Tibial artery (tissue), 4 donors: ENCODE data around the gene SIN3B.

ENCODE experiments used
- DNase-seq, 2 donors: peaks; one replicate each; pipeline ENCODE4 v3.0.0-alpha.2; 2019
- H3K27ac ChIP-seq, 2 donors: fragments of 200-600 bp; sonication (generic) in 1 of 2; 1 replicate in 1 of 2; 2 replicates in 1 of 2; pipeline ENCODE4 v1.5.1; 2018 to 2019; ENCODE audit warnings: mild to moderate bottlenecking in 1 of 2
- H3K27me3 ChIP-seq, 2 donors: fragments of 200-600 bp; sonication (generic) in 1 of 2; one replicate each; pipeline versions ENCODE4 v1.5.1 to v1.6.0; 2016 to 2019
- H3K36me3 ChIP-seq, 3 donors: fragments of 200-600 bp; sonication (generic) in 2 of 3; one replicate each; pipeline ENCODE4 v1.5.1; 2016 to 2019; ENCODE audit warnings: mild to moderate bottlenecking in 2 of 3
- H3K4me1 ChIP-seq, 4 donors: fragments of 200-600 bp; sonication (generic) in 2 of 4; 1 replicate in 3 of 4; 2 replicates in 1 of 4; pipeline ENCODE4 v1.5.1; 2016 to 2019
- H3K4me3 ChIP-seq, 2 donors: fragments of 200-600 bp; sonication (generic) in 1 of 2; 1 replicate in 1 of 2; 2 replicates in 1 of 2; pipeline ENCODE4 v1.5.1; 2018 to 2019; ENCODE audit warnings: mild to moderate bottlenecking in 2 of 2
- H3K9me3 ChIP-seq, 3 donors: fragments of 200-600 bp; sonication (generic) in 1 of 3; one replicate each; pipeline ENCODE4 v1.5.1; 2016 to 2019
- intact Hi-C: fragments of 100-400 bp; cut with DNase I; formaldehyde crosslinking; loops from one replicate; pipeline ENCODE4 v1.15.0; 2023; ENCODE audit warnings: low total_unique reads
- TF ChIP-seq, protein P1 (sequence below), 2 experiments: fragments of 200-600 bp in 1 of 2; fragments of 450-650 bp in 1 of 2; IDR thresholded peaks; one replicate each; pipeline ENCODE4 v1.5.1; 2017 to 2019; ENCODE audit warnings: antibody characterized with exemption in 2 of 2, mild to moderate bottlenecking in 1 of 2, moderate library complexity in 1 of 2

The SIN3B gene

GRCh38 chr19:16859626-16860025 is 30.4 kb downstream of the SIN3B start:
- H3K9me3 ChIP-seq, result no peaks in the 10 kb centered on the region
- H3K4me3 ChIP-seq, result no peak overlapping the region
- no peaks in the 10 kb centered on the region for H3K27me3 ChIP-seq
- TF ChIP-seq, protein P1, sequence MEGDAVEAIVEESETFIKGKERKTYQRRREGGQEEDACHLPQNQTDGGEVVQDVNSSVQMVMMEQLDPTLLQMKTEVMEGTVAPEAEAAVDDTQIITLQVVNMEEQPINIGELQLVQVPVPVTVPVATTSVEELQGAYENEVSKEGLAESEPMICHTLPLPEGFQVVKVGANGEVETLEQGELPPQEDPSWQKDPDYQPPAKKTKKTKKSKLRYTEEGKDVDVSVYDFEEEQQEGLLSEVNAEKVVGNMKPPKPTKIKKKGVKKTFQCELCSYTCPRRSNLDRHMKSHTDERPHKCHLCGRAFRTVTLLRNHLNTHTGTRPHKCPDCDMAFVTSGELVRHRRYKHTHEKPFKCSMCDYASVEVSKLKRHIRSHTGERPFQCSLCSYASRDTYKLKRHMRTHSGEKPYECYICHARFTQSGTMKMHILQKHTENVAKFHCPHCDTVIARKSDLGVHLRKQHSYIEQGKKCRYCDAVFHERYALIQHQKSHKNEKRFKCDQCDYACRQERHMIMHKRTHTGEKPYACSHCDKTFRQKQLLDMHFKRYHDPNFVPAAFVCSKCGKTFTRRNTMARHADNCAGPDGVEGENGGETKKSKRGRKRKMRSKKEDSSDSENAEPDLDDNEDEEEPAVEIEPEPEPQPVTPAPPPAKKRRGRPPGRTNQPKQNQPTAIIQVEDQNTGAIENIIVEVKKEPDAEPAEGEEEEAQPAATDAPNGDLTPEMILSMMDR (IDR thresholded peaks at IDR 0.05), result no peak
- no peak for DNase-seq
- H3K36me3 ChIP-seq, result peaks cover 53 to 95% (median 63%) of the 10 kb centered on the region in 3 donors
- H3K27ac ChIP-seq, result no peak overlapping the region
- no peaks in the 10 kb centered on the region for H3K4me1 ChIP-seq
- intact Hi-C loops, result no loop called here

- peaks cover 53 to 95% (median 63%) of the 10 kb centered on the region in 3 donors for H3K36me3 ChIP-seq
- H3K27me3 ChIP-seq, result no peaks in the 10 kb centered on the region
- H3K27ac ChIP-seq, result no peak overlapping the region
- DNase-seq, result no peak
- H3K4me1 ChIP-seq, result no peaks in the 10 kb centered on the region
- H3K4me3 ChIP-seq, result no peak overlapping the region
- intact Hi-C loops, result no loop called here
- TF ChIP-seq, protein P1 (IDR thresholded peaks at IDR 0.05), result no peak
- no peaks in the 10 kb centered on the region for H3K9me3 ChIP-seq
These were observed 30.9 kb downstream of the SIN3B start for GRCh38 chr19:16860118-16860517.

DNA sequence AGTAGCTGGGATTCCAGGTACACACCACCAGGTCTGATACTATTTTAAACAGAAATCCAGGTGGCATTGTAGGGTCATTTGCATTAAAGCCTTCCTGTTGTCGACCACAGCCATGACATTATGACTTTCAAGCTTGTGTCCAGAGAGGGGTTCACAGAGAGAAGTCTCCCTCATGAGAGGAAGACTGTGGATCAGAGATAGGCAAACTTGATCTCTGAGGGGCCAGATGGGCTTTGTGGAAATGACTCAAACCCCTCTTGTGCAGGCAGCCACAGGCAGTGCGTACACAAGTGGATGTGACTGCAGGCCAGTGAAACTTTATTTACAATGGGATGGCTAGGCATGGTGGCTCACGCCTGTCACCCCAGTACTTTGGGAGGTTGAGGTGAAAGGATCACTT is 31.8 kb downstream of the SIN3B start:
- intact Hi-C loops, result no loop called here
- Histone ChIP-seq H3K27ac (no peak overlapping the region), H3K36me3 (peaks cover 53 to 95% (median 64%) of the 10 kb centered on the region in 3 donors), H3K4me3 (no peak overlapping the region), H3K9me3 (no peaks in the 10 kb centered on the region), H3K27me3 (no peaks in the 10 kb centered on the region), H3K4me1 (no peaks in the 10 kb centered on the region)
- DNase-seq, result no peak
- TF ChIP-seq, protein P1 (IDR thresholded peaks at IDR 0.05), result no peak

- no peak overlapping the region for H3K27ac ChIP-seq
- no peaks in the 10 kb centered on the region for H3K4me1 ChIP-seq
- TF ChIP-seq, protein P1 (IDR thresholded peaks at IDR 0.05), result no peak
- H3K36me3 ChIP-seq, result peaks cover 62 to 95% (median 69%) of the 10 kb centered on the region in 3 donors
- H3K27me3 ChIP-seq, result no peaks in the 10 kb centered on the region
- DNase-seq, result no peak
- intact Hi-C loops, result no loop called here
- H3K9me3 ChIP-seq, result no peaks in the 10 kb centered on the region
- no peak overlapping the region for H3K4me3 ChIP-seq
These were observed 32.6 kb downstream of the SIN3B start for GRCh38 chr19:16861834-16862233.

DNA sequence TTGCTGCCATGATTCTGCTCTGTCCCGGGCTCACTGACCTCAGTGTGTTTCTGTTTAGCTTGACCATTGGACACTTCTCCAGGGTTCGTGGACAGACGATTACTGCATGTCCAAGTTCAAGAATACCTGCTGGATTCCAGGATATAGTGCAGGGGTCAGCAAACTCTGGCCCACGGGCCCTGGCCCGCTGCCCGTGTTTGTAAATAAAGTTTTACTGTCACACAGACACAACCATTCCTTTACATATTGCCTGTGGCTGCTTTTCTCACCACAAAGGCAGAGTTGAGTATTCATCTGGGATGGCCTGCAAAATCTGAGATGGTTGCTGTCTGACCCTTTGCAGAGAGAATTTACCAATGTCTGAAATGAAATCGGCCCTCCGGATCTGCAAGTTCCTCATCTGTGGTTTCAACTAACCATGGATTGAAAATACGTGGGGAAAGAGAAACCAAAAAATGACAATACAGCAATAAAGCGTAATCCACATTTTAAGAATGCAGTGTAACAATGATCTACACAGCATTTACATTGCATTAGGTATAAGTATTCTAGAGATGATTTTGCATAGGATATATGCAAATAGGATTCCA is 33.7 kb downstream of the SIN3B start:
- no peak for DNase-seq
- TF ChIP-seq, protein P1 (IDR thresholded peaks at IDR 0.05), result no peak
- no peaks in the 10 kb centered on the region for H3K27me3 ChIP-seq
- no peak overlapping the region for H3K27ac ChIP-seq
- peaks cover 64 to 96% (median 80%) of the 10 kb centered on the region in 3 donors for H3K36me3 ChIP-seq
- intact Hi-C loops, result no loop called here
- H3K4me3 ChIP-seq, result no peak overlapping the region
- no peaks in the 10 kb centered on the region for H3K9me3 ChIP-seq
- H3K4me1 ChIP-seq, result no peaks in the 10 kb centered on the region

DNA sequence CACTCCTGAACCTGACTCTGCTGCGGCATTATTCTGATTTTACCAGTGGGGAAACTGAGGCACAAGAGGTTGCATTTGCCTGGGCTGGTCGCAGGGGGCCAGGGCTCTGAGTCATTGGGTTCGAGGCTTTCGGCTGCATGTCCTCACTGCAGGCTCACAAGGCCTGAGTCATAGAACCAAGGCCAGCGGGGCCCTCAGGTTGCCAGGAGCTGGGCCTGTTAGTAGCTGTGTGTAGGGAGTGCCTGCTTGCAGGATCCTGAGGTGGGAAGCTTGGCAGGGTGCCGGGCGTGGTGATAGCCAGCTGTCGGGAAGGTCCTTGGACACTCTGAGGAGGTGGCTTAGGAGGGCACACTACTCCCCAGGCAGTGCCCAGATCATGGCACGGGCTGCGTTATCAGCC is 38.0 kb downstream of the SIN3B start:
- TF ChIP-seq, protein P1 (IDR thresholded peaks at IDR 0.05), result no peak
- H3K27me3 ChIP-seq, result no peaks in the 10 kb centered on the region
- no peaks in the 10 kb centered on the region for H3K9me3 ChIP-seq
- peaks cover 93 to 100% (median 99%) of the 10 kb centered on the region in 3 donors for H3K36me3 ChIP-seq
- no peak overlapping the region for H3K27ac ChIP-seq
- no peak overlapping the region for H3K4me3 ChIP-seq
- no peaks in the 10 kb centered on the region for H3K4me1 ChIP-seq
- intact Hi-C loops, result no loop called here
- no peak for DNase-seq
